ENCODE measurements around the gene CNDP2.
A peak's percentile ranks its signal among the peaks of the same experiment; 100 is the strongest.
"Not testable (repeated sequence)": the region's sequence is repeated elsewhere in the genome, so short reads cannot be mapped to it uniquely, and the experiment has no call there.

CNDP2 gene

DNA sequence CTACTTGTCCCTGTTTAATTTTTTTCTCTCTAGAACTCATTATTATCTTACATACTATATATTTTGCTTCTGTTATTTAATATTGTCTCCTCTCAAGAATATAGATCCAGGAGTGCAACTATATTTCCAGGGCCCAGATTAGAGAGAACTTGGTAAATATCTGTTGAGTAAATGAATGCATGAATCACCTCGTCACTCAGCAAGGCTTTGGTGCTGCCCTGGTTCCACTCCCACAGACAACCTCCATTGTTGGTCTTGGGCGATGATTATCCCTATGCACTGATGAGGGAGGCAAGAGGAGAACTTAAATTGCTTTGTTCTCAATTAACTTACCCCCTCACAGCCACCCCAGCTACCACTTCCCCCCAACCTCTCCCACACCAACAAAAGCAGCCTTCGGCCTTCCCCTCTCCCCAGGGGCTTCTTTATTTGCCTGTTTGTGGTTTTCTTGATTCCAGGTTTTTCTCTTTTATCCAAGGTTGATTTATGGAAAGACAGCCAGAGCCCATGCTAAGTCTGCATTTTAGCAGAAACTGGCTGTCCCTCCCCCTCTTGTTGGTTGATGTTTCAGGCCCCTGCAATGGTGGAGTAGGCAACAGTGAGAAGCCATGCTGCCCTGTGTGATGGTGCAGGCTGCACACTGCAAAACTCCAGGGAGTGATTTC lies 22.1 kb upstream of the CNDP2 start:
- no peak for DNase-seq

- no peak for DNase-seq
Measured at GRCh38 chr18:74476140-74476539, 20.0 kb upstream of the CNDP2 start.

- DNase-seq: no peak
Measured at GRCh38 chr18:74477771-74478170, 18.4 kb upstream of the CNDP2 start.

DNA sequence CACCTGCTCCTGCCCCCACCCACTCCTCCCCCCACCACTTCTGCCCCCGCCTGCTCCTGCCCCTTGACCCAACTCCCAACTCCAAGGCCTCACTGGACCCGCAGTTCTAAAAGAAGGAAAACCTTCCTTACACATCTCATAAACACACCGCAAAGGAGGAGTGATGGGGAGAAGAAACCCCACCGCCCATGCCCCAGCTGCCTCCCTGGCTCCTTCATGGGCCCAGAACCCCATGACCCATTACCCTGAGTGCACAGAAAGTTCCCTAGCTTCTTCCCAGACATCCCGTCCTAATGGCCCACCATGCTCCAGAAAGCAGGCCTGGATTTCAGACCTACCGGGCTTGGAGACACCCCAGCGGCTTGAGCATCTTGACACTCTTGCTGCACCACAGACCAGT lies 17.8 kb upstream of the CNDP2 start:
- DNase-seq: no peak

- DNase-seq: no peak
Measured at GRCh38 chr18:74478880-74479279, 17.3 kb upstream of the CNDP2 start.

- DNase-seq: no peak
Measured at GRCh38 chr18:74479486-74480148, 16.5 kb upstream of the CNDP2 start.

GRCh38 chr18:74480149-74480651 lies 16.0 kb upstream of the CNDP2 start:
- DNase-seq: no peak

DNA sequence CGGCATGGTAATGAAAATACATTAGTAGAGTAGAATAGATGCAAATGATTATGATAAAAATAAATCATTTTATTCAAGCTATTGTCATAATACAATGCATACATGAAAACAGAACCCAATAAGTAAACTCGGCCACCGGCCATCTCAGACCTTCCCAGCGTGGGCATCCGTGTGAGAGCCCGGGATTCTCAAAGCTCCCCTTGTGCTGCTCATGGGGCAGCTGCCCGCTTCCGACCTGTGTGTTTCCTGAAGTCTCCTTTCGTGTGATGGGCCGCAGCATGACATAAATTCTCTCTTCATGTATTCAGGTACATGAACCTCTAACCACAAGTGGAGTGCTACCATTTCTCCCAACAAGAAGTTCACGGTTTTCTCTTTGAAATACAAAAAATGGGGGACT lies 13.5 kb upstream of the CNDP2 start:
- DNase-seq: no peak

DNA sequence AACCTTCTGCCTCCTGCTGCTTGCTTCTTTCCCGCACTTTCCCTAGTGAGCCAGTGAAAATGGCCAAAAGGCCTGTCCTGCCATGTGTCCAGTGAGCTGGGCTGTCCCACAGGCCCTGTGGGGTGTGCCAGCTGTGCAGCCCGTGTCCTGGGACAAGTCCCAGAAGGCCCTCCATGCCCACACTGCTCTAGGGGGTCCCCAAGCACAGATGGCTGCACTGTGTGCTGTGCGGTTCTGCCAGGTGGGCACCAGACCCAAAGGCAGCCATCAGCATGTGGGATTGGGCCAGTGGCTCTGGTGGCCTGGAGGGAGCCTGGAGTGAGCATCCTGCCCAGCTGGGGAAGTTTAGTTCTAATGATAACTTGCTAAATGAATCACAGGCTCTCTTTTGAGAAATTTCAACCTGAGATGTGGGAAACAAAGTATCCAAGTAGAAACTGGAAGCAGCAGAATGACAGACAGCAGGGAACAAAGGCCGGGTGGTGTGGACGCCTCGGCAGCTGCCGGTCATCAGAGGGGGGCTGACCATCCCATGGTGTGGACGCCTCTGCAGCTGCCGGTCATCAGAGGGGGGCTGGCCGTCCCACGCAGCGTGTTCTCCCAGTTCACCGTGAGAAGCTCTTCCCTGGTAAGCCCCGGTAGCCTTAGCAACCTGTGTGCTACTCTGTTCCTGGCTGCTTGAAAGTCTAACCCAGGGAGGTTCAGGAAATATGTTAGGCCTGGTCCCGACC lies 9.9 kb upstream of the CNDP2 start:
- no peak for DNase-seq

DNA sequence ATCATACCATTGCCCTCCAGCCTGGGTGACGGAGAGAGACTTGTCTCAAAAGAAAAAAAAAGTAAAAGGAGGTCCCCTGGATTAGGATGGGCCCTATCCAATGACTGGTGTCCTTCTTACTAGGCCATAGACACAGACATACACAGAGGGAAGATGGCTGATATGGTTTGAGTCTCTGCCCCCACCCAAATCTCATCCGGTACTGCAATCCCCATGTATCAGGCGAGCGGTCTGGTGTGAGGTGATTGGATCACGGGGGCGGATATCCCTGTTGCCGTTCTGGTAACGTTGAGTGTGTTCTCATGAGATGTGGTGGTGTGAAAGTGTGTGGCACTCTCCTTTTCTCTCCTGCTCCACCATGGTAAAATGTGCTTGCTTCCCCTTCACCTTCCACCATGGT lies 7.8 kb upstream of the CNDP2 start:
- DNase-seq: no peak

GRCh38 chr18:74488864-74489263 lies 7.3 kb upstream of the CNDP2 start:
- DNase-seq: no peak

DNA sequence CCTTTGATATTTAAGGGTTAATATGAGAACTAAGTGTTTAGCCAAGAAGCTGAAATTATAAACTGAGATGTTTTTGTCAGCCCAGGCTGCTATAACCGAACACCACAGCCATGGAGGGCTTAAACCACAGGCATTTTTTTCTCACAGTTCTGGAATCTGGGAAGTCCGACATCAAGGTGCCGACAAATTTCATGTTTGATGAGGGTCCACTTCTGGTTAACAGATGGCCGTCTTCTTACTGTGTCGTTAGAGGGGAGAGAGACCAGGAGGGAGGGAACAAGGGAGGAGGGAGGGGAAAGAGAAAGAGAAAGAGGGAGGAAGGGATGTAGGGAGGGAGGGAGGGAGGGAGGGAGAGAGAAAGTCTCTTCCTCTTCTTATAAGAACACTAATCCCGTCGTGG lies 6.5 kb upstream of the CNDP2 start:
- no peak for DNase-seq

GRCh38 chr18:74492259-74492658 lies 3.9 kb upstream of the CNDP2 start:
- DNase-seq: no peak

- DNase-seq: no peak
Measured at GRCh38 chr18:74493689-74494088, 2.5 kb upstream of the CNDP2 start.

GRCh38 chr18:74494514-74494913 lies 1.6 kb upstream of the CNDP2 start:
- no peak for DNase-seq

DNA sequence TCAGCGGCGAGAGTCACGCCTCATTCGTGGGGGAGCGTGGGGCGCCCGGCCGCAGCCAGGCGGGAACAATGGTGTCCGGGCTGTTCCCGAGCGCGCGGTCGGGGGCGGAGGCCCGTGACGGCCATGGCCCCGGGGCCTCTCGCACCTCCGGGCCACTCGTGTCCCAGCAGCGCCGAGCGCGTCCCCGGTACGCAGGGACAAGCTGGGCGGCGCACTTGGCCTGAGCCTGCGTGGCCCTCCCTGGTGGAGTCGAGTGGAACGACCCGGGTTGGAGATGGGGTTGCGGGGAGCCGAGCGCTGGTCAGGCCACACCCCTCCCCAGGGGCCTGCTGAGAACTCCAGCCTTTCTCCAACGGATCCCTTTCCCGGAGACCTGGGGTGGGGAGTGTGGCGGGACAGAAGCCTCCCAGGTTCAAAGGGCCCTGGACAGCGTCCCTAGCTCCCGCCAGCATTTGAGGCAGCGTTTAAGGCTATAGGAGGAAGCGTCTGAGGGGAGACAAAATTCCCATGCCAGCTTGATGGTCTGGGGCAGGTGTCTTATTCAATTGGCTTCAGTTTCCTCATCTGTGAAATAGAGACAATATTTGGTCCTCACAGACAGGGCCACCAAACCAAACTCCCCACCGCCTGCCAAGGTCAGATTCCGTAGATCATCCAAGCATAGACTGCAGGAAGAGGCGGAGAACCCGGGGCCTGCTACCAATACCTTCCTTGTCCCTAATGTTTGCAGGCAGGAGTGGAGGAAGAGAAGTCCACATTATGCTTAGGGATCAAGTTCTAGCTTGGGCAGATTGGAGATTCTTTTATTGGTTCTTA lies 553 bp downstream of the CNDP2 start:
- peak; percentile 40 for DNase-seq

DNA sequence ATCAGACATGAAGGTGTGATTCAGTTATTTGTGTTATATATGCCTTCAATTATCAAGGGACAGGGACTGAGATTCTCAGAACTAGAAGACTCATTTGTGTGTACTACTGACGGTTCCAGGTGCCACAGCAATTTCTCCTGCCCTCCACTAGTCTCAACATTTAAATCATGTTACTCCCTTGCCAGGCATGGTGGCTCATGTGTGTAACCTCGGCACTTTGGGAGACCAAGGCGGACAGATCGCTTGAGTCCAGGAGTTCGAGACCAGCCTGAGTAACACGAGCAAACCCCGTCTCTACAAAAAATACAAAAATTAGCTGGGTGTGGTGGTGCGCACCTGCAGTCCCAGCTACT lies 1.1 kb downstream of the CNDP2 start:
- no peak for DNase-seq

DNA sequence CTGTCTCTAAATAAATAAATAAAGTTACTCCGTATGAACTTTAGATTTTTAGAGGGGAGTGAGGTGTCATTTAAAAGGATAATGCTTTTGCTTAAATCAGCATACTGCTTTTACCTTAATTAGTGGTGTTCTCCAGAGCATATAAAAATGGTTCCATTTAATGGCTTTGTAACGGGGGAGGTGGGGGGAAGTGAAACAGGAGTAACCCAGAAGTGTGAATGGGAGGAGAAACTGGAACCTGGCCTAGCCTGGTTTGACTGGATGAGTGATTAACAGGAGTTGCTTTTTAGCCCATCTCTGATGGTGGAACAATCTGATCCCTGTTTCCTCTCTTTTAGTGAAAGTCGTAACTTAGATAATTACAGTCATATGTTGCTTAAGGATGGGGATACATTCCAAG lies 1.6 kb downstream of the CNDP2 start:
- no peak for DNase-seq

DNA sequence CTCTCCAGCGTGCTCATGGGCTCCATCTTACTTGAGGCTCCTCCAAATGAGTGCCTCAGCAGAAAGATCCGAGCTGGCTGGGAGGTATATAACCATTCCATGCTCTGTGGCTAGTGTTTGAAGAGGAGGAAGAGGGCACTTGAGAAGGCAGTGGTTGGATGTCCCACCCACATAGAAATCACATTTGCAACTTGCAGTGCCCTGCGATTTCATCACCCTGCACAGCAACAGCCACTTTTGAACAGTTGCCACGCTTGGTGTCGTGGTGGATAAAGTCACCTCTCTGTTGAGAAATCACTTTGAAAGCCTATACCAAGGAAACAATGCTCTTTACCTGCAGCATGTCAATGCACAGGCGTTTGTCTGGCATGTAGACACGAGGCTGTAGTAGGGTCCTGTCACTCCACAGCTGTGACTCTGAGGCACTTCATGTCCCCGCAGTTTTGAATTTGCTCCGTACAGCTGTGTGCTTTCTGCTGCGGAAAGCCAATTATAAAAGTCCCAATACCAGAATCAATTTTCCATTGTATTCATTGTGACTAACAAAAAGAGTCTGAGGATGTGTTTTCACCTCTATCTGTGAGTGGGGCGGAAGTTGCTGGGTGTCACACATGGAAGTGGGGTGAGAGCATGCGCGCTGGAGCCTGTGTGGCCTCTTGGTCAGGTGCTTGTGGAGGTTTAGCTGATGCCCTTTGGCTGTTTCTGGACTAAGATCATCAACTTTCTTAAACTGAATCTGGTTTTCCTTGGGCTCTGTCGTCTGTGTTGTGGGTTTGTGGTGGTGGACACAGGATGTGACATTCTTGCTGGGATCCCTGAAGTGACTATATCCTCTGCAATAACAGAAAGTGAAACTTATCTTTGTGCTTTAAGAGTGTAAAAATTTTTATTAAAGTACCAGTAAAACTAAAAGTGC lies 2.8 kb downstream of the CNDP2 start:
- DNase-seq: peak; percentile 71

GRCh38 chr18:74499633-74500032 lies 3.5 kb downstream of the CNDP2 start:
- peak; percentile 62 for DNase-seq

GRCh38 chr18:74500372-74500771 lies 4.2 kb downstream of the CNDP2 start:
- DNase-seq: no peak

GRCh38 chr18:74500774-74501173 lies 4.6 kb downstream of the CNDP2 start:
- DNase-seq: not testable (repeated sequence)
